ENCODE measurements around the gene MAGI2.

GRCh38 chr7:78129865-78130264, 1323.6 kb downstream of the MAGI2 start:
- TF ChIP-seq CTCF (IDR thresholded peaks at IDR 0.05; ENCODE audit: insufficient read depth, low read length, poor library complexity, severe bottlenecking): no peak
- no peak for TF ChIP-seq EZH2phosphoT487 (conservative IDR thresholded peaks at IDR 0.05; ENCODE audit: low read length)
